Nephron (organoid): ENCODE data around the gene CDKN3.

Experiments used
- H3K27ac Mint-ChIP-seq, 3 experiments: 2 replicates each; pipeline ENCODE4 v1.8.0; 2020; ENCODE audit warnings: mixed read lengths in 3 of 3, mild to moderate bottlenecking in 2 of 3, moderate library complexity in 1 of 3
- H3K27me3 Mint-ChIP-seq: 2 replicates; pipeline ENCODE4 v1.8.0; 2021; ENCODE audit warnings: low read depth, mild to moderate bottlenecking, moderate library complexity, mixed read lengths
- H3K36me3 Mint-ChIP-seq: 2 replicates; pipeline ENCODE4 v1.8.0; 2020; ENCODE audit warnings: low read depth, mixed read lengths
- H3K4me1 Mint-ChIP-seq: 2 replicates; pipeline ENCODE4 v1.8.0; 2020; ENCODE audit warnings: mixed read lengths
- H3K4me3 Mint-ChIP-seq, 3 experiments: 2 replicates each; pipeline ENCODE4 v1.8.0; 2020; ENCODE audit warnings: mild to moderate bottlenecking in 3 of 3, mixed read lengths in 3 of 3, moderate library complexity in 2 of 3
- H3K9me3 Mint-ChIP-seq: 2 replicates; pipeline ENCODE4 v1.8.0; 2020; ENCODE audit warnings: mixed read lengths
- CTCF ChIP-seq, 3 experiments: fragments of 200-600 bp; sonication (generic); IDR thresholded peaks; one replicate each; pipeline ENCODE4 v1.5.0; 2021; ENCODE audit warnings: antibody characterized with exemption in 3 of 3; ENCODE audit not compliant: unreplicated experiment in 3 of 3

CDKN3 gene

GRCh38 chr14:54423991-54424390 is 27.2 kb downstream of the CDKN3 start:
- Mint-ChIP-seq H3K36me3 (peaks cover 38% of the 10 kb centered on the region), H3K27ac (no peak overlapping the region), H3K9me3 (no peaks in the 10 kb centered on the region), H3K4me1 (peaks cover 9% of the 10 kb centered on the region), H3K27me3 (no peaks in the 10 kb centered on the region), H3K4me3 (no peak overlapping the region)
- TF ChIP-seq CTCF (IDR thresholded peaks at IDR 0.05; ENCODE audit: unreplicated experiment in 3 of 3): no peak

- Mint-ChIP-seq H3K27ac (no peak overlapping the region), H3K4me1 (peaks cover 9% of the 10 kb centered on the region), H3K27me3 (no peaks in the 10 kb centered on the region), H3K36me3 (peaks cover 43% of the 10 kb centered on the region), H3K4me3 (no peak overlapping the region), H3K9me3 (no peaks in the 10 kb centered on the region)
- no peak for TF ChIP-seq CTCF (IDR thresholded peaks at IDR 0.05; ENCODE audit: unreplicated experiment in 3 of 3)
Measured at GRCh38 chr14:54424479-54424901, 27.7 kb downstream of the CDKN3 start.

- Mint-ChIP-seq H3K36me3 (peaks cover 49% of the 10 kb centered on the region), H3K4me1 (peaks cover 9% of the 10 kb centered on the region), H3K27me3 (no peaks in the 10 kb centered on the region), H3K27ac (no peak overlapping the region), H3K9me3 (no peaks in the 10 kb centered on the region), H3K4me3 (no peak overlapping the region)
- no peak for TF ChIP-seq CTCF (IDR thresholded peaks at IDR 0.05; ENCODE audit: unreplicated experiment in 3 of 3)
Measured at GRCh38 chr14:54425068-54425467, 28.3 kb downstream of the CDKN3 start.

- Mint-ChIP-seq H3K36me3 (peaks cover 56% of the 10 kb centered on the region), H3K27ac (no peak overlapping the region), H3K4me3 (no peak overlapping the region), H3K27me3 (no peaks in the 10 kb centered on the region), H3K9me3 (no peaks in the 10 kb centered on the region), H3K4me1 (peaks cover 9% of the 10 kb centered on the region)
- no peak for TF ChIP-seq CTCF (IDR thresholded peaks at IDR 0.05; ENCODE audit: unreplicated experiment in 3 of 3)
Measured at GRCh38 chr14:54425537-54426274, 28.9 kb downstream of the CDKN3 start.

- Mint-ChIP-seq H3K27ac (peak overlapping the region in 2 of 3 experiments; percentile 56 to 74), H3K27me3 (no peaks in the 10 kb centered on the region), H3K4me3 (no peak overlapping the region), H3K36me3 (peaks cover 65% of the 10 kb centered on the region), H3K4me1 (peaks cover 18% of the 10 kb centered on the region), H3K9me3 (no peaks in the 10 kb centered on the region)
- no peak for TF ChIP-seq CTCF (IDR thresholded peaks at IDR 0.05; ENCODE audit: unreplicated experiment in 3 of 3)
Measured at GRCh38 chr14:54427871-54428270, 31.1 kb downstream of the CDKN3 start.

- Mint-ChIP-seq H3K9me3 (no peaks in the 10 kb centered on the region), H3K4me1 (peaks cover 23% of the 10 kb centered on the region), H3K27me3 (no peaks in the 10 kb centered on the region), H3K27ac (peak overlapping the region in 1 of 3 experiments; percentile 56), H3K36me3 (peaks cover 68% of the 10 kb centered on the region), H3K4me3 (no peak overlapping the region)
- no peak for TF ChIP-seq CTCF (IDR thresholded peaks at IDR 0.05; ENCODE audit: unreplicated experiment in 3 of 3)
Measured at GRCh38 chr14:54428527-54428926, 31.7 kb downstream of the CDKN3 start.
